Stimulated activated CD4-positive, alpha-beta T cell treated with anti-CD3 and anti-CD28 coated beads, Interleukin-4, amount 100 ng/mL, for 4 hours (primary cell): ENCODE measurements around the gene TARS3.
A peak's percentile ranks its signal among the peaks of the same experiment; 100 is the strongest.

Experiments used
- DNase-seq, 2 experiments: peaks; one replicate each; pipeline ENCODE4 v3.0.0-alpha.2; 2020

Gene TARS3

DNA sequence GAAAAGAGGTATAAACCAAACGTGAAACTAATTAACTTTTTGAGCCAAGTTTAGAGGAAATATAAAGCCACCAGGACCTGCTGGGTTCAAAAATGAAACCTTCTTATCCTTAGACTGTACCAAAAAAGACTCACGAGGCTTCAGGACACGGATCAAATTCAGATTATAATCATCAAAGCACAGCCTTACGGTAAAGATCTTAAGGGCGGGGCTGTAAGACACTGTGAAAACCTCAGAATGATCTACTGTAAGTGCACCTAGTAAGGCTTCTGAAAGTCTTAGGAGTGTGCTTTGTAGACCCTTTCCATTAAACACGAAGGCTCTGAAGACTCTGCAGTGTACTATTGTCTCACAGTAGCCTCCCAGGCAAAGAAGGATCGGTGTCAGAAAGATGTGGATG, 26.8 kb downstream of the TARS3 start:
- no peak for DNase-seq

DNA sequence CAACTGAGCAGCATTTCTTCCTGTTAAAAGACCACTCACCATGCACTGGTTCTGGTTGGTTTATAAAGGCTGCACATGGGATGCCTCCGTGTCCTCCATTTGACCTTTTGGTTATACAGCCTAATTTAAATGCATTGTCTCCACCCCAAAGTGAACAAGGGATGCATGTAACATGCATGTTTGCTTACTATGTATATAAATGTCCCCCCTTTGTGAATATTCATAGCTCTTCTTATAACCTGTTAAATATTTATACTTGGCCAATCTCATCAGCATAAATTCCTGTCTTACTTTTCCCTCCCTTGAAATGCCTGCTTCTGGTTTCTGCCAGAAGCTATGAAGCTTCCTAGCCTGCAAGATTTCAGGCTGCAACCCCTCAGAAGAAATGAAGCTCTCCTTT, 27.4 kb downstream of the TARS3 start:
- DNase-seq, result no peak

DNA sequence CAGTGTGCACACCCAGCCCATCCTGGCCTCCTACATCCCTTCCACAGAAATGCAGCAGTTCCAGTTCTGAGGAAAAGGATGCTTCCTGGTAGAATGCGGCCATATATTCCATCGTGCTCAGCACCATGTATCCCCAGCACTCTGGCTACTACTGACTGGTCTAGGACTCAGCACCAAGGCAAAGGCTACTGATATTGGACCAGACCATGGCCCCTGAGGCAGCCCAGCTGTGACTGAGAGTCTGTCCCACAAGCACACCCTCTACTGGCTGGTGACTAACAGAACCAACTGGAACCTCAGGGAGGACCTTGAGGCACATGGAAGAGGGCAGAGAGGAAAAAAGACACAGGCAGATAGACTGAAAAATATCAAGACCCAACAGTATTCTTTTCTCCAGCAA, 30.0 kb downstream of the TARS3 start:
- DNase-seq, result no peak

DNA sequence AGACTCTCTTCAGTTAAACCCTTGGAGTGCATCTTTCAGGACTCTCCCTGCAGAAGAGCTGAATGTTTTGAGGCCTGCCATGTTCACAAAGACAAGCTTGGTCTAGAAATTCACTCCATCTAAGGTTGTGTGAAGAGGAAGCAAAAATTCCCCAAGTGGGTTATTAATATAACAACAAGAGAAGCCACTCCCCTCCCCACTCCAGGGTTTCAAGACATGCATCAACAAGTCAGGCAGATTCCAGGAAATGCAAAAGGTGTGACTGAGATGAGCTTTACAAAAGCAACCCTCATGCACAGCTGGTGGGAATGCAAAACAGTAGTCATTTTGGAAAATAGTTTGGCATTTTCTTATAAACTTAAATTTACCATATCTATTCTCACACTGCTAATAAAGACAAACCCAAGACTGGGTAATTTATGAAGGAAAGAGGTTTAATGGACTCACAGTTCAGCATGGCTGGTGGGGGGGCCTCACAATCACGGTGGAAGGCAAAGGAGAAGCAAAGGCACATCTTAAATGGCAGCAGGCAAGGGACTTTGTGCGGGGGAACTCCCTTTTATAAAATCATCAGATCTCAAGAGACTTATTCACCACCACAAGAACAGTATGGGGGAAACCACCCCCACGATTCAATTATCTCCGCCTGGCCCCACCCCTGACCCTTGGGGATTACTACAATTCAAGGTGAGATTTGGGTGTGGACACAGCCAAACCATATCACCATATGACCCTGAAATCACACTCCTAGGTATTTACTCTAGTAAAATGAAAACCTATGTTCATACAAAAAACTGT, 31.3 kb downstream of the TARS3 start:
- no peak for DNase-seq

DNA sequence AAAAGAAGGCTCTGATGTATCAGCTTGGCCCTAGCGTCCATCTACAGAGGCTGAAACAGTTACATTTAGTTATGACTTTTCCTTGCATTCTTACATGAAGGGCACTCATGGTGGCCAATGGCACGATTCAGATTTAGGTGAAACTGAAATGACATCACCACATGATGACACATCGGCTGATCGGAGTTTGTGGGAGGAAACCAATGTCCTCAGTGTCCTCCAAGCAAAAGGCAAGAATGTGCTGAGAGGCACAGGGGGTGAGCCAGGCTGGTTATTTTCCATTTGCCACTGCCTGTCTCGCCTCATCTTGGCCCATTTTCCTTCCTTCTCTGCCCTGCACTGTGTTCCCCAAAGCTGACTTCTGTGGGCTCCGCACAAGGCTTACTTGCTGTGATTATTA, 34.4 kb downstream of the TARS3 start:
- no peak for DNase-seq

DNA sequence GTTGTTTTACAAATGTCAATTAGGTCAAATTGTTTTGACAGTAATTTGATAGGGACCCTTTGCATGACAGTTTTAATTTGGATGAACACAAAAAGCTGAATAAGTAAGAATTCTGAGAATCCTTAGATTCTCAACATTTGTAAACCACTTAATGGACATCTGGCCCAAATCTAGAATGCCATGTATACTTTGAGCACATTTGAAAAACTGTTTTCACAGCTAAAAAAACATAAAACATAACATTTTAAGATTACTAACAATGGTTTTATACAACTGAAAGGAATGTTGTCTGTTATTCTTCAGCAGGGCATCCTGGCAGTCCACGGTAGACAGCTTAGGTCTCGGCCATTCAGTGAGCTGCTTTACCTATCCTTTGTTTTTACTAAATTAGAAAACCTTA, 37.6 kb downstream of the TARS3 start:
- DNase-seq, result no peak

DNA sequence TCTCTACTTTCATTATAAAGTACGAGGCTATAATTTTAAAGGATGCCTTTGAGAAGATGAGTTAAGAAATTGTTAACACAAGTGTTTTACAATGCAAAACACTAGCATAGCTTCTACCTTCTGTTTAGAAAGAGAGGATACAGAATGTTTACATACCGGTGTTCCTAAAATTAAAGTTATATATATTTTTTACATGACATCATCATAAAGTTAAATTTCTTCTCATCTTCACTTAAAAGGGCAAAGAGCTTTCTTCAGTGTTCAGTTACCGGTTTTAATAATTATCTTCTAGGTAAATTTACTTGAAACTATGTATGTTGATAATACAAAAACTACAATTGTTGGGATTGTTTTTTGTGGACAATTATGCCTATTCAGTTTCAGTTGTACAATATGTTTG, 39.4 kb downstream of the TARS3 start:
- DNase-seq, result no peak

DNA sequence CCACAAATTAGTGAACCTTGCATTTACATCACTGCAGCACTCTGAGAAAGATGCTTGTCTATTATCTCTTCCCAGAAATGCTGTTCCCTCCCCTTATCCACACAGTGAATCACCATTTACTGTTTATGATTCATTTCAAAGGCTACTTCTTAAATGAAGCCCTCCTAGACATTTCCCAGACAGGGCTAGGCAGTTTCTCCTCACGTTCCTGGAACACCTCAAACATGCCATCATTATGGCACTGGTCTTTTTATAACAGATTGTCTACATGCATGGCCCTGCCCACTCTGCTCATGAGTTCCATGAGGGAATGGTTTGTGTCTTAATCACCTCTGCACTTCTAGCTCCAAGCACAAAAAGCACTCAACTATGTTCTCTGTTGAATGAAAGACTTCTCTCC, 39.9 kb downstream of the TARS3 start:
- DNase-seq, result no peak

DNA sequence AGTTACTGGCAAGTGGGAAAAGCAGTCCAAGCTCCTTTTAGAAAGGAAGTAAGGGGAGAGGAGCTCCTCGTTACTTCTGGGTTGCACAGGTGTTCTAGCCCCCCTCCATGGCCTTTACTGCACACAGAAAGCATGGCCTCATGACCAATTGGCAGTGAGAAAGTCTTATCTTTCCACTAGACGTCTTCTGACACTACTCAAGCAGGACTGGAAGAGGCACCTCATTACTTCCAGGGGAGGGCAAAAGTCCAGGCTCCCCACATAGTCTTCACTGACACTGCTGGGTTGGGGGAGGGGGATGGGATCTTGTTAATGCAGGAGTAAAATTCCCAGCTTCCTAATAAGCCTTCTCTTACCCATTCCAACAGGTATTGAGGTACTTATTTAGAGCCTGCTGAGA, 44.5 kb downstream of the TARS3 start:
- no peak for DNase-seq

DNA sequence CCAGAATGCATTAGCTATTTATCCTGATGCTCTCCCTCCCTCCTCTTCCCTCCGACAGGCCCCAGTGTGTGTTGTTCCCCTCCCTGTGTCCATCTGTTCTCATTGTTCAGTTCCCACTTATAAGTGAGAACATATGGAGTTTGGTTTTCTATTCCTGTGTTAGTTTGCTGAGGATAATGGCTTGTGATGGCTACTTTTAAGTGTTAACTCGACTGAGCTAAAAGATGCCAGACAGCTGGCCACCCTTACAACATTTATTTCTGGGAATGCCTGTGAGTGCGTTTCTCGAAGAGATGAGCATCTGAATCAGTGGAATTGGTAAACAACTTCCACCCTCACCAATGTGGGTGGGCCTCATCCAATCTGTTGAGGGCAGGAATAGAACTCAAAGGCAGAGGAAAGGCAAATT, 47.3 kb downstream of the TARS3 start:
- DNase-seq, result no peak

DNA sequence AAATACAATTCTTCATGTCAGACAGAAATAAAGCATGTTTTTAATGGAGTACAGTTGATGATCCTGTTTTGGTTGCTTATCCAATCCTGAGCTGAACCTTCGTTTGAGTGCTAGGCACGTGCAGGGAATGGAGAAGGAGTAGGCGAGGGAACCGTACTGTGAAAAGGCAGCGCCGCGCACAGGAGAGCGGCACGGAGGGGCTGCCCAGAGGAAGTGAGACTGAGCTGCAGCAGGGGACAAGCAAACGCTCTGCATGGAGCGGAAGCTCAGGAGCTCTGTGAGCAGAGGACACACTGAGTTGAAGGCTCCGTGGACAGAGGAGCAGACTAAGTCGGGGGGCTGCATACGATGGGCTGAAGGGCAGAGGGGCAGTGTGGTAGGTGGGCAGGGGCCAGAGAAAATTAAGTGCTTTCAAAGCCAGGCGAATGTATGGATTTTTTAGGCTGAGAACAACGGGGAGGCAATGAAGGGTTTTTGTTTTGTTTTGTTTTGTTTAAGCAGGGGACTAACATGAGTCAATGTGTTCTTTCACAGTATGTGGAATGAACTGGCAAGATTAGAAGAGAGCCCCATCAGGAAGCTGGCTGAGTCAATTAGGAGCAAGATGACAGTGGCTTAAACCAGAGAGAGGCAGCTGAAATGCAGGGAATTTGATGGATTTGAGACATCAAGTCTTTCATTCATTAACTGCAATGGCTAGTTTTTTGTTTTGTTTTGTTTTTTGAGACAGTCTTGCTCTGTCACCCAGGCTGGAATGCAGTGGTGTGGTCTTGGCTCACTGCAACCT, 48.3 kb downstream of the TARS3 start:
- no peak for DNase-seq

DNA sequence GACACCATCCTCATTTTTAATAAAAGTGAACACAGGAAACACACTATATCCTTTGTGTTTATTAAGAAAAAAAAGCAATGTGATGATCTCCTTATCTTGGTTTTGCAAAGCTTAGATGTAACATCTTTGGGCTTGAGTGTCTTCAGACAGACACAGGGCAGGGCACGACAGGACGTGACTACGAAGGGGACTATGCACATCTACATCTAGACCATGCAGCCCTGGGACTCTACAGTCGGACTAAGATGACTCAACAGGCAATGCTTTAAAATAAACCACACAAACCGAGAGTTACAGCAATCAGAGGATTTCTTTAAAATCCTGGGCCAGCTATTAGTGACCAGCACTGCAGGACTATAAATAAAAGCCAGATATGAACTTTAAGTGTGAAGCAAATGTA, 49.3 kb downstream of the TARS3 start:
- no peak for DNase-seq

DNA sequence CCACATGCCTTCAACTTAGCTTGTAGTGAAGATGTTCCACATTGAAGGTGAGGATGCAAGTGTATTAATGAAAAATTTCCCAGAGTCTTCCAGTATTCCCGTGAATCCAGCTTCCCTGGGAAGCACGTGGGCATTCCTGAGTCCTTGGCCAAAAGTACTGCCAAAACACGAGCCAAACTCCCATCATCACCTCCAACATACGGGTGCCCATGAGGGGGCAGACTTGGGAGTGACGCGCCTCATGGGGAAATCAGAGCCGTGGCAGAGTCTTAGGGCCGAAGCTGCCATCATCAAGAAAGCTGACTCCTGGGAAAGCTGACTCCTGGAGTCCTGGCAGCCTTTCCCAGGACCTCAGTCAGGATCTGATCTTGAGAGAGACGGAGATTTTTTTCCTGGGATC, 52.0 kb downstream of the TARS3 start:
- no peak for DNase-seq

DNA sequence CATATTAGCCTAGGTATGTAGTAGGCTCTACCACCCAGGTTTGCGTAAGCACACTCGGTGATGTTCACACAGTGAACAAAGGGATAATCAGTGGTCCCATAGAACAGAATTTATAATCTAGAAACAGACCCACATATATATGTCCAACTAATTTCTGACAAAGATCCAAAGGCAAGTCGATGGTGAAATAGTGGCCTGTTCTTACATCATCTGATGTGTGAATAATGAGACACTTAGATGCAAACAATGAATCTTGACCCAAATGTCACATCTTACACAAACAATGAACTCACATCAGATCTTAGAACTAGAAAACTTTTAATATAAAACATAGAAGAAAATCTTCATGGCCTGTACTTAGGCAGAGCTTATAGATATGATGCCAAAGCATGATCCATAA, 54.5 kb downstream of the TARS3 start:
- no peak for DNase-seq

DNA sequence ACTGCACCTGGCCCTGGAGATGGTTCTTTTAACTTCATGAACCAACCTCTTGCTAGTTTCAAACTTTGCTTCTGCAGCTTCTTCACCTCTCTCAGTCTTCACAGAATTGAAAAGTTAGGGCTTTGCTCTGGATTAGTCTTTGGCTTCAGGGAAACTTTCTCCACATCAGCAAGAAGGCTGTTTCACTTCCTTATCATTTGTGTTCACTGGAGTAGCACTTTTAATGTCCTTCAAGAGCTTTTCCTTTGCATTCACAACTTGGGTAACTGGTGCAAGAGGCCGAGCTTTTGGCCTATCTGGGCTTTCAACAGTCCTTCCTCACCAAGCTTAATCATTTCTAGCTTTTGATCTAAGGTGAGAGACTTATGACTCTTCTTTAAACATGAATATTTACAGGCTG, 56.4 kb downstream of the TARS3 start:
- DNase-seq, result no peak

DNA sequence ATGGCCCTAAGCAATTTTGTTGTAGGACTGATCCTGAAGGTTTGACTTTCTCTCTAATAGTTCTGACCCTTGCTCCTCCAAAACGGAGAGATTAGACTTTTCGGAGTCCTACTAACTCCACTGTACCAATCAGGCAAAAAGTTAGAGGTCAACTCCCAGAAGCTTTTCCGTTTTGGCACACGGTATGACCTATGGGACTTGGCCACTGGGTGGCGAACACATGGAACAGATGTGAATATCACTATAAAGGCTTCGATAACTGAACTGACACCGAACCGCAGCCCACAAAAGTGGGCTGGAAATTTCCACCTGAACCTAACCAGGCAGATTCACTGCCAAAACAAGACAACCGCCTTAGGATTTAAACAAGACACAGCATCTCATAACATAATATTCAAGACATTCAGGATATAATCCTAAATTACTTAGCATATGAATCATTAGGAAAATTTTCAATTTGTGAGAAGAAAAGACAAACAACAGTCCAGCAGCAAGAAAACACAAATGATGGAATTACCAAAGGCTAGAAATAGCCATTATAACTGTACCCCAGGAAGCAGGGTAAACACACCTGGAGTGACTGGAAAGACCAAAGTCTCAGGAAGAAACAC, 59.9 kb downstream of the TARS3 start:
- DNase-seq, result no peak

DNA sequence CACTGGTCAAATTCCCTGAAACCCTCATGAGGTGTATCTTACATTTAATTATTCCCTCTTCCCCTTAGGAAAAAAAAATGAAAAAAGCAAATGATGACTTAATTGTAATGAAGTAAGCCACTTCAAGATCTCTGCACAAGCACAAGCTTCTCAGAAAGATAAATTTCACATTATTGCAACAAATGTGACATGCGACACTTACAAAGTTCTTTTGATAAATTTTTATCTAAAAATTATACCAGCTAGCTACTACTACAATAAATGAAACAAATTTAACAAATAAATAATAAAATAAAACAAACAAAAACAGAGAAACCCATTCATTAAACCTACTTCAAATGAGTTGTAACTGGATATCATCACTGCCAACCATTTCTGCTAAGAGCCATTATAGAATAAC, 62.1 kb downstream of the TARS3 start:
- DNase-seq, result no peak

DNA sequence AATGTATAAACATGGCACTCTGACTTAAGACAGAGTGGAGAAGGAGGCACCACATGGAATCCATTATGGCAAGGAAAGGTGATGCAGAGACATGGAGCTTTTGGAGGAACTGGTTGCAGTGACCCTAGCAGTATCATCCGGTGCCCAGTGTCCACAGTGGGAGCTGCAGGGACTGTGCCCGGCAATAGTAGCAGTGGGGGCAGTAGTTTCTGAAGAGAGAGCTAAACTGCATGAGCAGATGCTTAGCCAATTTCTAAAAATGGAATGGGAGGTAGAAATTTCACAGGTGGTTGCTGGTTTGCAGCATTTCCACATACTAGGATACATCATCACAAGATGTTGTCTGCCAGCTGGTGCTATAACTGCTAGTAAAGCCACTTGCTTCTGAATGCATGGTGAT, 64.3 kb downstream of the TARS3 start:
- no peak for DNase-seq

DNA sequence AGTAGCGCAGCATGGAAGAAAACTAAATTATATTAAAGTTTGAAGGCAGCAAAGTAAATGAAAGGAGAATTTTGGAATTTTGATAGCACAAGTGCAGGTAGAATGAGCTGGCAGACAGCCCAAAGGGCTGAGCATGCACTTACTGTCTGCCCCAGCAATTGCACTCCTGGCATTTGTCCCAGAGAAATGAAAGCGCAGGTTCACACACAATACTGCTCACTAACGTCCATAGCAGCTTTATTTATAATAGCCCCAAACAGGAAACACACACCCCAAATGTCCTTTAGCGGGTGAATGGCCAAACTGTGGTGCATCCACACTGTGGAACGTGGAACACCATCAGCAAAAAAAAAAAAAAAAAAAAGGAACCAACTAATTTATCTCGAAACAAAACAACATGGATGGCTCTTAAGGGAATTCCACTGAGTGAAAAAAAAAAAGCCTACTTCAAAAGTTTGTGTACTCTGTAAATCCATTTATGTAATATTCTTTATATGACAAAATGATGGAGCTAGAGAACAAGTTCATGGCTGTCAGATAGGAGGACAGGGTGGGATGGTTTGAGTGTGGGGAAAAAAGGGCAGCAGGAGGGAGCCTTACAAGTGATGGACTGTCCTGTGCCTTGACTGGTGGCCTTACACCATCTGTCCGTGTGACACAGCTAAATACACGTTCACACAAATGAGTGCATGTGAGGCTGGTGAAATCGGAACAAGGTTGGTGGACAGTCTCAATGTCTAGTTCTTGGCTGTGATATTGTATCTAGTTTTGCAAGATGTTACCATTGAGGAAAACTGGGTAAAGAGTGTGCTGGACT, 66.1 kb downstream of the TARS3 start:
- DNase-seq, result no peak

DNA sequence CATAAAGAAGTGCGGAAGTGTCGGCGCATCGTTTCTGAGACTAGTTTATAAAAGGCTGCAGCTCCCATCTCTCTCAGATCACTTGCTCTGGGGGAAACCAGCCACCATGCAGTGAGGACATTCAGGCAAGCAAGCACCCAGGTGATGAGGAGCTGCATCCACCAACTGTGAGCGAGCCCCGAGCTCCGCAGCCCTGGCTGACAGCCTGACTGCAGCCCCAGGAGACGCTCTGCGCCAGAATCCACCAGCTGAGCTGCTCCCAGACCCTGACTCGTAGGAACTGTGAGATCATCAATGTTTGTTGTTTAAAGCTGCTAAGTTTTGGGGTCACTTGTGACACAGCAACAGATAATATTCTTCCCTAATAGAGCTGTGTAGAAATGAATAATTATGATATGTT, 67.1 kb downstream of the TARS3 start:
- DNase-seq, result no peak

DNA sequence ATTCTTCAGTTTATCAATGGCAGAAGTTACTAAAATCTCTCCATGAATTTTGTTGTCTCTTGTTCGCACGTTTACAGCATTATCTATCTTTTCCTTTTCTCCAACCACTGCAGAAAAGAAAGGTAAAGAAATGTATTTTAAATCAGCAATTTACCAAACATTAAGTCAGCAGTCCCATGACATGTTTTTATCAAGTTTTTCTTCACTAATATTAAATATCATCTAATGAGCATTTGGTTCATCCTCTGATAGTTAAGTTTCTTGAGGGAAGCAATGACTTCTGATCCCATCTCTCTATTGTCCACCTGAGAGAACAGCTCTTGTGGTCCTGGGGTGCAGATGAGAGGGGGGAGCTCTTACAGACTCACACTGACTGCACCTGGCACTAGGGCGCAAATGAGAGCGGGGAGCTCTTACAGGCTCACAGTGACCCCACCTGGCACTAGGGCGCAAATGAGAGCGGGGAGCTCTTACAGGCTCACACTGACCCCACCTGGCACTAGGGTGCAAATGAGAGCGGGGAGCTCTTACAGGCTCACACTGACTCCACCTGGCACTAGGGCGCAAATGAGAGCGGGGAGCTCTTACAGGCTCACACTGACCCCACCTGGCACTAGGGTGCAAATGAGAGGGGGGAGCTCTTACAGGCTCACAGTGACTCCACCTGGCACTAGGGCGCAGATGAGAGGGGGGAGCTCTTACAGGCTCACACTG, 69.5 kb downstream of the TARS3 start:
- DNase-seq, result peak in 1 of 2 experiments; percentile 32

DNA sequence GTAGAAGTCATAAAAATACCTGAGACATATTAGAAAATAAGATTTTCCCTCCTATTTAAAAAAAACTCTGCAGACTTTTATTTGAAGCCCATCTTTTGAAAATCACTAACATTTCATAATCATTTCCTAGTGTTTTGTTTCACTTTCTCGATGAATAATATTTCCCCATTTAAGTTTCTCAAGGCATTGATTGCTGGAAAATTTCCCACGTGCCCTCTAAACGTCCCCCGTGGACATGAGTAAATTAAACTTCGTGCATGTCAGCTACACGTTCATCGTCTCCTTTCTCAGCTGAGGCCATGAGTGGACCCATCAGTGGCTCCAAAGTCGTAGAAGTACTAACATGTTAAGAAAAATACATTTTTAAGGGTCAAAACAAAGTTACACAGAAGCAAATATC, 70.1 kb downstream of the TARS3 start:
- DNase-seq, result no peak
